ENCODE results near the gene STMN3.

Gene STMN3

GRCh38 chr20:63657937-63658748 is 4.9 kb upstream of the STMN3 start, which contains the start of gene RTEL1:
RTEL1 (plus strand) TSS chr20:63658312; CDS start chr20:63659403, 1,091 bp downstream.
- TF ChIP-seq SIN3A (IDR thresholded peaks at IDR 0.05; ENCODE audit: borderline replicate concordance, insufficient read depth, low read length) (0 out of 2 replicates have a peak, but pooled peaks have one; percentile 30), REST (IDR thresholded peaks at IDR 0.05; ENCODE audit: insufficient read depth in 1 of 2, low read depth in 2 of 2, low read length in 2 of 2) (peak; percentile 58 to 67; a peak in 3 of 4 replicates), TAF1 (IDR thresholded peaks at IDR 0.05; ENCODE audit: borderline replicate concordance, insufficient read depth, low read length) (peak; percentile 94), POLR2AphosphoS5 (IDR thresholded peaks at IDR 0.05; ENCODE audit: low read depth, low read length) (peak; percentile 74), FOXP2 (optimal IDR thresholded peaks at IDR 0.05; ENCODE audit: borderline replicate concordance, extremely low read depth, extremely low read length, insufficient read depth) (peak; percentile 76)

- TF ChIP-seq REST (IDR thresholded peaks at IDR 0.05; ENCODE audit: insufficient read depth in 1 of 2, low read depth in 2 of 2, low read length in 2 of 2) (no peak), FOXP2 (optimal IDR thresholded peaks at IDR 0.05; ENCODE audit: borderline replicate concordance, extremely low read depth, extremely low read length, insufficient read depth) (peak; percentile 13)
These were observed 4.2 kb upstream of the STMN3 start for GRCh38 chr20:63657260-63657936.

GRCh38 chr20:63656451-63656850 is 3.2 kb upstream of the STMN3 start:
- no peak for TF ChIP-seq SIN3A (IDR thresholded peaks at IDR 0.05; ENCODE audit: borderline replicate concordance, insufficient read depth, low read length)

GRCh38 chr20:63655249-63655648 is 2.0 kb upstream of the STMN3 start:
- TF ChIP-seq FOXP2 (optimal IDR thresholded peaks at IDR 0.05; ENCODE audit: borderline replicate concordance, extremely low read depth, extremely low read length, insufficient read depth) (no peak), TAF1 (IDR thresholded peaks at IDR 0.05; ENCODE audit: borderline replicate concordance, insufficient read depth, low read length) (no peak), REST (IDR thresholded peaks at IDR 0.05; ENCODE audit: insufficient read depth in 1 of 2, low read depth in 2 of 2, low read length in 2 of 2) (no peak), POLR2AphosphoS5 (IDR thresholded peaks at IDR 0.05; ENCODE audit: low read depth, low read length) (no peak), SIN3A (IDR thresholded peaks at IDR 0.05; ENCODE audit: borderline replicate concordance, insufficient read depth, low read length) (no peak)

GRCh38 chr20:63653974-63654668 is 897 bp upstream of the STMN3 start:
- TF ChIP-seq SIN3A (IDR thresholded peaks at IDR 0.05; ENCODE audit: borderline replicate concordance, insufficient read depth, low read length) (no peak), REST (IDR thresholded peaks at IDR 0.05; ENCODE audit: insufficient read depth in 1 of 2, low read depth in 2 of 2, low read length in 2 of 2) (no peak), FOXP2 (optimal IDR thresholded peaks at IDR 0.05; ENCODE audit: borderline replicate concordance, extremely low read depth, extremely low read length, insufficient read depth) (no peak), POLR2AphosphoS5 (IDR thresholded peaks at IDR 0.05; ENCODE audit: low read depth, low read length) (no peak), TAF1 (IDR thresholded peaks at IDR 0.05; ENCODE audit: borderline replicate concordance, insufficient read depth, low read length) (no peak)

All from PFSK-1 (cell line).